Nephron progenitor cell (in vitro differentiated cells): Measurements from ENCODE around the gene SP140L.

Experiments
- DNase-seq: peaks from one replicate; pipeline ENCODE4 v3.0.0; 2021
- H3K27ac Mint-ChIP-seq: 2 replicates; pipeline ENCODE4 v1.8.0; 2021; ENCODE audit warnings: mild to moderate bottlenecking, moderate library complexity, mixed read lengths
- H3K27me3 Mint-ChIP-seq: 2 replicates; pipeline ENCODE4 v1.8.0; 2021; ENCODE audit warnings: mild to moderate bottlenecking, low read depth, mixed read lengths; ENCODE audit not compliant: poor library complexity
- H3K36me3 Mint-ChIP-seq: 2 replicates; pipeline ENCODE4 v1.8.0; 2021; ENCODE audit warnings: low read depth, mixed read lengths
- H3K4me1 Mint-ChIP-seq: 2 replicates; pipeline ENCODE4 v1.8.0; 2021; ENCODE audit warnings: mixed read lengths
- H3K4me3 Mint-ChIP-seq: 2 replicates; pipeline ENCODE4 v1.8.0; 2021; ENCODE audit warnings: mild to moderate bottlenecking, moderate library complexity, mixed read lengths
- H3K9me3 Mint-ChIP-seq: 2 replicates; pipeline ENCODE4 v1.8.0; 2021; ENCODE audit warnings: mild to moderate bottlenecking, moderate library complexity, mixed read lengths
- TF ChIP-seq, protein P1 (sequence below): fragments of 200-600 bp; sonication (generic); IDR thresholded peaks from 2 replicates; pipeline ENCODE4 v1.5.0; 2021; ENCODE audit warnings: antibody characterized with exemption

SP140L gene

DNA sequence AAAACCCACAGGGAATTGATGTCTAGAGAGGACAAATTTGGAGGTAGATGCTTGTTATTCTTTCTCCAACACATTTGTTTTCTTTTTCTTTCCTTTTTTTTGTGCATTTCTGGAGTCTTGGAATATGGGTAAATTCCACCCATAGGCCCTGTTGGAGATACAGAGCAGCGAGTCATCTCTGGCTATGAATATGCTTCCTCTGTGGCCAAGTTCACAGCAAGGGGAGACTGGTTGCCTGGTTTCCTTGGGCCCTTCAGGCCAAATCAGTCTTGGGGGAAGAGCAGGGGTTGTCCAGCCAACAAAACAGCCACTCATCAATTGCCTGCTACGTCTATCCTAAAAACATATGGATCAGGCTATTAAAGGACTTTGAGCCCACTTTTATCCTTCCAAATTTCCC lies 116.5 kb downstream of the SP140L start:
- peaks cover 5% of the 10 kb centered on the region for H3K27me3 Mint-ChIP-seq
- no peaks in the 10 kb centered on the region for H3K36me3 Mint-ChIP-seq
- H3K4me3 Mint-ChIP-seq: no peak overlapping the region
- TF ChIP-seq, protein P1, sequence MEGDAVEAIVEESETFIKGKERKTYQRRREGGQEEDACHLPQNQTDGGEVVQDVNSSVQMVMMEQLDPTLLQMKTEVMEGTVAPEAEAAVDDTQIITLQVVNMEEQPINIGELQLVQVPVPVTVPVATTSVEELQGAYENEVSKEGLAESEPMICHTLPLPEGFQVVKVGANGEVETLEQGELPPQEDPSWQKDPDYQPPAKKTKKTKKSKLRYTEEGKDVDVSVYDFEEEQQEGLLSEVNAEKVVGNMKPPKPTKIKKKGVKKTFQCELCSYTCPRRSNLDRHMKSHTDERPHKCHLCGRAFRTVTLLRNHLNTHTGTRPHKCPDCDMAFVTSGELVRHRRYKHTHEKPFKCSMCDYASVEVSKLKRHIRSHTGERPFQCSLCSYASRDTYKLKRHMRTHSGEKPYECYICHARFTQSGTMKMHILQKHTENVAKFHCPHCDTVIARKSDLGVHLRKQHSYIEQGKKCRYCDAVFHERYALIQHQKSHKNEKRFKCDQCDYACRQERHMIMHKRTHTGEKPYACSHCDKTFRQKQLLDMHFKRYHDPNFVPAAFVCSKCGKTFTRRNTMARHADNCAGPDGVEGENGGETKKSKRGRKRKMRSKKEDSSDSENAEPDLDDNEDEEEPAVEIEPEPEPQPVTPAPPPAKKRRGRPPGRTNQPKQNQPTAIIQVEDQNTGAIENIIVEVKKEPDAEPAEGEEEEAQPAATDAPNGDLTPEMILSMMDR: no peak
- H3K4me1 Mint-ChIP-seq: no peaks in the 10 kb centered on the region
- DNase-seq: no peak
- H3K9me3 Mint-ChIP-seq: no peaks in the 10 kb centered on the region
- H3K27ac Mint-ChIP-seq: no peak overlapping the region

DNA sequence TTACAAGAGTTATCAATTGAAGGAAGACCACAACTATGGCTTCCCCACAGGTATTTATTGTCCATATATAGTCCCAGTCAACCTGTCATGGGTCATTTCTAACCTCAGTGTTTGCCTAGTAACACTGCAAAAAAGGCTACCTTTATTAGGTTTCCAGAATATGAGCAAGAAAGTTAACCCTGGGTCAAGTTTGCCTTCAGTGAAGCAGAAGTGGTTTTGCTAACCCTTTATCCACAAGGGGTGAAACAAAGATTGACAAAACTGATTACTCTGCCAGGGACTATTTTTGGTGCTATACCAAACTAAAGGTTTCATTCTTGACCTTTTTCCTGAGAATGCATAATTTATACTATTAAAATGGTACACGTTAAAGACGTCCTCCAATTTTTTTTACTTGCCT lies 117.8 kb downstream of the SP140L start:
- H3K4me3 Mint-ChIP-seq: no peak overlapping the region
- no peaks in the 10 kb centered on the region for H3K27me3 Mint-ChIP-seq
- no peak for DNase-seq
- no peaks in the 10 kb centered on the region for H3K9me3 Mint-ChIP-seq
- no peaks in the 10 kb centered on the region for H3K4me1 Mint-ChIP-seq
- TF ChIP-seq, protein P1: no peak
- H3K36me3 Mint-ChIP-seq: no peaks in the 10 kb centered on the region
- H3K27ac Mint-ChIP-seq: no peak overlapping the region

DNA sequence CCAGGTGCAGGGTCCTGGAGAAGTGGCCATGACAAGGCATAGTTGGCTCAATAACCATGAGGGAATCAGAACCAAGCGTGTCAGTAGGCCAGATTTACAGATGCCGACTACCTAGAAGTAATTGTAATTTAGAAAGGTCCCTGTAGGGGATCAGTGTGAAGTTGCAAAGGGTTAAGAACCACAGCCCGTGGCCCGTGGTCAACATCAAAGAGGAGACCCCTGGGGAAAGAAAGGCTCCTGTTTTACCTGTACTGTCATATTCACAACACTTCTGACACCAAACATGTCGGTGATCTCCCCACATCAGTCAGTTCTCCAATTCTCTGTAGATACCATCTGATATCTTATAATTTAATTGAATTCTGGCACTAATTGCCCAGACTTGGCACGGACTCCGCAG lies 120.0 kb downstream of the SP140L start:
- H3K27ac Mint-ChIP-seq: no peak overlapping the region
- no peak for DNase-seq
- no peaks in the 10 kb centered on the region for H3K36me3 Mint-ChIP-seq
- H3K4me3 Mint-ChIP-seq: no peak overlapping the region
- H3K9me3 Mint-ChIP-seq: no peaks in the 10 kb centered on the region
- TF ChIP-seq, protein P1: no peak
- no peaks in the 10 kb centered on the region for H3K27me3 Mint-ChIP-seq
- H3K4me1 Mint-ChIP-seq: no peaks in the 10 kb centered on the region

- H3K4me3 Mint-ChIP-seq: no peak overlapping the region
- H3K36me3 Mint-ChIP-seq: no peaks in the 10 kb centered on the region
- H3K9me3 Mint-ChIP-seq: no peaks in the 10 kb centered on the region
- no peaks in the 10 kb centered on the region for H3K27me3 Mint-ChIP-seq
- no peak for DNase-seq
- no peak overlapping the region for H3K27ac Mint-ChIP-seq
- TF ChIP-seq, protein P1: no peak
- no peaks in the 10 kb centered on the region for H3K4me1 Mint-ChIP-seq
Observed at GRCh38 chr2:230447455-230448451, 120.8 kb downstream of the SP140L start.

DNA sequence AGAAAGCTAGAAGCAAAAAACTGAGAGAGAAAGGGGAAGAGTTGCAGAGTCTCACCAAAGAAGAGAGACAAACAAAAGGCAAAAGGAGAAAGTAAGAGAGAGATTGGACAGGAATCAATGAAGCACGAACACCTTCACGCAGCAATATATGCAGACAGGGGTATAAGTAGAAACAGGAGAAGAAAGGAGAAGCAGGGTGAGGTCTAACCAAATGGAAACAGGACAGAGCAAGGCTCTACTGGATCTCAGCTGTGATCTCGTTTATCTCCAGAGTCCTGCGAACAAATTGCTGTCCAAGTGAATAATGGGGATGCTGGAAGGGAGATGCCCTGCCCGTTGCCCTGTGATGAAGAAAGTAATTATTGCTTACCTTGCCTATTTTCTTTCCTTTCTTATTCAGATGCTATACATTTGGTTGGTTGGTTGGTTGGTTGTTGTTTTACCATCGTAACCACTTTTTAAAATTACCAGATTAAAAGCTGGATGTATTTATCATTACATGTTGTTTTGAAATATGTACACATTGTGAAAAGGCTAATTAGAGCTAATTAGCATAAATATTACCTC lies 123.0 kb downstream of the SP140L start:
- H3K27me3 Mint-ChIP-seq: peaks cover 3% of the 10 kb centered on the region
- no peak for DNase-seq
- no peaks in the 10 kb centered on the region for H3K9me3 Mint-ChIP-seq
- no peaks in the 10 kb centered on the region for H3K4me1 Mint-ChIP-seq
- H3K4me3 Mint-ChIP-seq: no peak overlapping the region
- TF ChIP-seq, protein P1: no peak
- no peak overlapping the region for H3K27ac Mint-ChIP-seq
- H3K36me3 Mint-ChIP-seq: no peaks in the 10 kb centered on the region
